Measurements from ENCODE around the gene MMP24OS.
"Not testable (repeated sequence)": the region's sequence is repeated elsewhere in the genome, so short reads cannot be mapped to it uniquely, and the experiment has no call there.

DNA sequence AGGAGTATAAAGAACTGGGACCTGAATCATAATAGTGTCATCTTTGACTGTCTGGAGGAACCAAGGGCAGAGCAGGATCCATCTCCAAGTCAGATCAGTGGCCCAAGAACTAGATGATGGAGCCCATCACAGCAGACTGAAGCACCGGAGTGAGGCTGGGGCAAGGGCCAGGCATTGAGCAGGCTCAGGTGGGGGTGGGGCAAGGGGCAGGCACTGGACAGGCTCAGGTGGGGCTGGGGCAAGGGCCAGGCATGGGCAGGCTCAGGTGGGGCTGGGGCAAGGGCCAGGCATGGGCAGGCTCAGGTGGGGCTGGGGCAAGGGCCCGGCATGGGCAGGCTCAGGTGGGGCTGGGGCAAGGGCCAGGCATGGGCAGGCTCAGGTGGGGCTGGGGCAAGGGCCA, 25.3 kb downstream of the MMP24OS start:
- TF ChIP-seq ARNT (IDR thresholded peaks at IDR 0.05); FOXK2 (IDR thresholded peaks at IDR 0.05); FOXM1 (IDR thresholded peaks at IDR 0.05; ENCODE audit: borderline replicate concordance); HDGF (IDR thresholded peaks at IDR 0.05; ENCODE audit: borderline replicate concordance); ELF4 (IDR thresholded peaks at IDR 0.05); TARDBP (IDR thresholded peaks at IDR 0.05); ZNF384 (IDR thresholded peaks at IDR 0.05); L3MBTL2 (conservative IDR thresholded peaks at IDR 0.05); BHLHE40 (IDR thresholded peaks at IDR 0.05; ENCODE audit: borderline replicate concordance); SP1 (IDR thresholded peaks at IDR 0.05); LEF1 (IDR thresholded peaks at IDR 0.05; ENCODE audit: borderline replicate concordance); FOXA1 (IDR thresholded peaks at IDR 0.05): not testable (repeated sequence)

All from HEK293T (cell line).